Measurements from ENCODE around the gene VPS11. TPM values are rescaled to one million over a fixed set of nuclear protein-coding genes. Genes with fewer than 3 reads are reported as not detected.

The VPS11 gene
- polyA plus RNA-seq, 4 donors = 51.9 to 59.5 (median 54.7) TPM

- DNase-seq (ENCODE audit: low read depth in 4 of 4, low spot score in 3 of 4) = no peak
Measured at GRCh38 chr11:119078675-119079420, 11.2 kb downstream of the VPS11 start.

GRCh38 chr11:119081682-119082260 lies 14.2 kb downstream of the VPS11 start:
- no peak for DNase-seq (ENCODE audit: low read depth in 4 of 4, low spot score in 3 of 4)

- DNase-seq (ENCODE audit: low read depth in 4 of 4, low spot score in 3 of 4) = peak; percentile 87 to 97 (median 91)
Measured at GRCh38 chr11:119084663-119085436, 17.2 kb downstream of the VPS11 start, which contains the start of gene HMBS. TSS of gene HMBS (plus strand) at chr11:119084881. CDS start at chr11:119085034, 153 bp downstream.

- DNase-seq (ENCODE audit: low read depth in 4 of 4, low spot score in 3 of 4) = no peak
Measured at GRCh38 chr11:119085437-119085847, 17.8 kb downstream of the VPS11 start.

- DNase-seq (ENCODE audit: low read depth in 4 of 4, low spot score in 3 of 4) = no peak
Measured at GRCh38 chr11:119087123-119087522, 19.5 kb downstream of the VPS11 start.

- DNase-seq (ENCODE audit: low read depth in 4 of 4, low spot score in 3 of 4) = no peak
Measured at GRCh38 chr11:119087747-119088241, 20.2 kb downstream of the VPS11 start.

GRCh38 chr11:119088406-119088805 lies 20.8 kb downstream of the VPS11 start:
- DNase-seq (ENCODE audit: low read depth in 4 of 4, low spot score in 3 of 4) = no peak

GRCh38 chr11:119089319-119089718 lies 21.7 kb downstream of the VPS11 start:
- no peak for DNase-seq (ENCODE audit: low read depth in 4 of 4, low spot score in 3 of 4)

- no peak for DNase-seq (ENCODE audit: low read depth in 4 of 4, low spot score in 3 of 4)
Measured at GRCh38 chr11:119091178-119091577, 23.6 kb downstream of the VPS11 start.

- DNase-seq (ENCODE audit: low read depth in 4 of 4, low spot score in 3 of 4) = no peak
Measured at GRCh38 chr11:119091966-119092879, 24.6 kb downstream of the VPS11 start.

GRCh38 chr11:119092880-119093842 lies 25.5 kb downstream of the VPS11 start:
- DNase-seq (ENCODE audit: low read depth in 4 of 4, low spot score in 3 of 4) = no peak

- DNase-seq (ENCODE audit: low read depth in 4 of 4, low spot score in 3 of 4) = no peak
Measured at GRCh38 chr11:119093942-119094815, 26.6 kb downstream of the VPS11 start.

- DNase-seq (ENCODE audit: low read depth in 4 of 4, low spot score in 3 of 4) = peak in 2 of 4 donors; percentile 56 to 63
Measured at GRCh38 chr11:119094816-119095065, 27.1 kb downstream of the VPS11 start.

GRCh38 chr11:119095066-119095880 lies 27.7 kb downstream of the VPS11 start:
- DNase-seq (ENCODE audit: low read depth in 4 of 4, low spot score in 3 of 4) = peak; percentile 94 to 99 (median 99)

GRCh38 chr11:119099711-119100110 lies 32.1 kb downstream of the VPS11 start:
- no peak for DNase-seq (ENCODE audit: low read depth in 4 of 4, low spot score in 3 of 4)

- DNase-seq (ENCODE audit: low read depth in 4 of 4, low spot score in 3 of 4) = no peak
Measured at GRCh38 chr11:119100246-119100970, 32.8 kb downstream of the VPS11 start.
